Esophagus squamous epithelium (tissue), 4 donors: ENCODE measurements around the gene UBXN11.

ENCODE experiments used
- CTCF ChIP-seq, 6 experiments: fragments of 450-650 bp in 4 of 6; fragments of 200-600 bp in 2 of 6; sonication (generic) in 2 of 6; IDR thresholded peaks; one replicate each; pipeline ENCODE4 v1.5.1; 2016 to 2019; ENCODE audit warnings: antibody characterized with exemption in 6 of 6, mild to moderate bottlenecking in 4 of 6, moderate library complexity in 4 of 6
- POLR2A ChIP-seq, 4 donors: fragments of 450-650 bp; IDR thresholded peaks; one replicate each; pipeline ENCODE4 v1.6.1; 2017; ENCODE audit warnings: antibody characterized with exemption in 4 of 4, mild to moderate bottlenecking in 4 of 4, moderate library complexity in 3 of 4

DNA sequence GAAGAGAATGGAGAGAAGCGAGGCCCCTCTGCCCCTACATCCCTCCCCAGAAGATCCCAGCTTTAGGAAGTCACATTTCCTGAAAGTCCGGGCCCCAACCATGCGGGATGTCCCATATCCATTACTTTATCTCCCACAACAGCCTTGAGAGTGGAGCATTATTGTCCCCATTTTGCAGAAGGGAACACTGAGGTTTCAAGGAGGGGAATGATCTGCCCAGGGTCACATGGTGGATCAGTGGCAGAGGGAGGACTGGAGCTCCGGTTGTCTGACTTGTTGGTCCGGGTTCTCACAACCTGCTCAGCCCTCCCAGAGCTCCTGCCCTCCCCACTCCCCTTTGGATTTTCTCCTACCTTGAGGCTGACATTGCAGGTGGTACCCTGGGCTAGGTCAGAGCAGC is 49.7 kb upstream of the UBXN11 start:
- TF ChIP-seq CTCF (IDR thresholded peaks at IDR 0.05) (no peak), POLR2A (IDR thresholded peaks at IDR 0.05) (no peak)
